K562 (cell line): ENCODE results near the gene TAS2R19. TPM values are rescaled to one million over a fixed set of nuclear protein-coding genes. Genes with fewer than 3 reads are reported as not detected.

Experiments used
- ATAC-seq: fragments of 200-7000 bp; cut with Tn5 transposase; 3 replicates; pipeline ENCODE4 v1.9.1; 2020; ENCODE audit warnings: moderate library complexity
- BruUV-seq: library from RNA; stranded (reverse); fragments of 400-500 nt; replicated peaks from 2 replicates; lab custom pipeline; 2021; lab: Mats Ljungman, UMichigan
- CTCF ChIA-PET: fragments of 300-600 bp; formaldehyde crosslinking; extraction: SDS; loops from one replicate; lab custom pipeline; 2021; ENCODE audit warnings: low intra/inter-chr PET ratio; lab: Yijun Ruan, JAX
- POLR2A ChIA-PET: fragments of 300-600, 350-650 bp; sonication (Branson Sonifier 250); formaldehyde crosslinking; extraction: SDS; loops from one replicate; lab custom pipeline; 2021; ENCODE audit warnings: antibody characterized with exemption, inconsistent platforms; lab: Yijun Ruan, JAX
- DNase-seq, 4 experiments: peaks; one replicate each; pipeline versions ENCODE4 v3.0.0 to v3.0.0-alpha.2; 2011 to 2018; ENCODE audit warnings: low spot score in 3 of 4, mixed read lengths in 3 of 4; ENCODE audit errors: extremely low read depth in 1 of 4
- FAIRE-seq: peaks from 2 replicates; lab custom pipeline; 2011; peaks lifted over from hg19 to GRCh38; lab: Jason Lieb, UNC
- H2AFZ ChIP-seq: 2 replicates; pipeline ENCODE4 v1.6.0; 2011; ENCODE audit warnings: low read depth, low read length, control low read depth, inconsistent platforms
- H3K27ac ChIP-seq: fragments of 200-600 bp; 3 replicates; pipeline ENCODE4 v1.8.0; 2011; ENCODE audit warnings: low read depth, mild to moderate bottlenecking, control low read depth, inconsistent platforms, low read length, moderate library complexity, mixed read lengths; ENCODE audit errors: extremely low read depth
- H3K27me3 ChIP-seq, 2 experiments: fragments of 300-600 bp in 1 of 2; 2 replicates in 1 of 2; 3 replicates in 1 of 2; pipeline versions ENCODE4 v1.6.0 to v1.8.0; 2011; ENCODE audit warnings: inconsistent platforms in 2 of 2, low read length in 2 of 2, mild to moderate bottlenecking in 1 of 2, mixed read lengths in 1 of 2, moderate library complexity in 1 of 2; ENCODE audit not compliant: control insufficient read depth in 2 of 2, insufficient read depth in 2 of 2
- H3K36me3 ChIP-seq: fragments of 300-600 bp; 3 replicates; pipeline ENCODE4 v1.8.0; 2011; ENCODE audit warnings: mild to moderate bottlenecking, low read length, inconsistent platforms; ENCODE audit not compliant: control insufficient read depth, insufficient read depth
- H3K4me1 ChIP-seq, 2 experiments: fragments of 200-600 bp in 1 of 2; replicated peaks in 1 of 2; 2 replicates in 1 of 2; 3 replicates in 1 of 2; pipeline versions ENCODE4 v1.5.1 to v1.8.0; 2011; ENCODE audit warnings: inconsistent platforms in 2 of 2, low read length in 2 of 2, mild to moderate bottlenecking in 1 of 2, mixed read lengths in 1 of 2, moderate library complexity in 1 of 2; ENCODE audit not compliant: control insufficient read depth in 2 of 2, insufficient read depth in 2 of 2
- H3K4me2 ChIP-seq: 2 replicates; pipeline ENCODE4 v1.6.1; 2011; ENCODE audit warnings: low read length, control low read depth, inconsistent platforms, mixed read lengths; ENCODE audit not compliant: insufficient read depth
- H3K4me3 ChIP-seq: fragments of 200-600 bp; sonication (generic), shearing (Covaris generic); 2 replicates; pipeline ENCODE4 v1.5.1; 2016; ENCODE audit warnings: control low read depth, inconsistent platforms
- H3K79me2 ChIP-seq: fragments of 200-600 bp; 3 replicates; pipeline ENCODE4 v1.8.0; 2011; ENCODE audit warnings: low read length, inconsistent platforms; ENCODE audit not compliant: control insufficient read depth, insufficient read depth
- H3K9ac ChIP-seq, 2 experiments: 2 replicates each; pipeline versions ENCODE4 v1.6.0 to v1.6.1; 2011; ENCODE audit warnings: low read depth in 2 of 2, low read length in 2 of 2, control low read depth in 1 of 2, inconsistent platforms in 1 of 2, mild to moderate bottlenecking in 1 of 2, mixed read lengths in 1 of 2; ENCODE audit not compliant: insufficient read depth in 1 of 2
- H3K9me1 ChIP-seq: one replicate; pipeline ENCODE4 v1.6.0; 2011; ENCODE audit warnings: inconsistent platforms, mild to moderate bottlenecking, low read length, moderate library complexity; ENCODE audit not compliant: control insufficient read depth, insufficient read depth
- H3K9me3 ChIP-seq: replicated peaks from 2 replicates; pipeline ENCODE4 v1.5.1; 2011; ENCODE audit warnings: low read depth, low read length, inconsistent platforms; ENCODE audit not compliant: control insufficient read depth, insufficient read depth
- H4K20me1 ChIP-seq: replicated peaks from 2 replicates; pipeline ENCODE4 v1.6.1; 2011; ENCODE audit warnings: low read length, inconsistent platforms, mixed read lengths; ENCODE audit not compliant: control insufficient read depth, insufficient read depth
- ATF3 ChIP-seq, 2 experiments: fragments of 450-650 bp in 1 of 2; sonication (generic) in 1 of 2; formaldehyde crosslinking in 1 of 2; IDR thresholded peaks in 1 of 2; conservative IDR thresholded peaks in 1 of 2; 2 replicates each; pipeline versions ENCODE4 v1.6.1 to v1.8.1; 2016 to 2023; ENCODE audit warnings: mild to moderate bottlenecking in 2 of 2, moderate library complexity in 2 of 2, inconsistent platforms in 1 of 2, missing genetic modification reagents in 1 of 2
- CXXC5 ChIP-seq: fragments of 250-450 bp; sonication (Bioruptor Pico); IDR thresholded peaks from 2 replicates; pipeline ENCODE4 v1.8.0; 2022; ENCODE audit warnings: inconsistent platforms, mild to moderate bottlenecking, moderate library complexity
- ETV5 ChIP-seq: sonication (generic); formaldehyde crosslinking; IDR thresholded peaks from 2 replicates; pipeline ENCODE4 v1.4.0; 2020; ENCODE audit warnings: low read depth, mild to moderate bottlenecking, missing genetic modification reagents
- L3MBTL2 ChIP-seq: fragments of 450-650 bp; IDR thresholded peaks from 2 replicates; pipeline ENCODE4 v1.6.1; 2016; ENCODE audit warnings: mild to moderate bottlenecking, moderate library complexity
- PHF20 ChIP-seq: fragments of 450-650 bp; IDR thresholded peaks from 2 replicates; pipeline ENCODE4 v1.6.1; 2018; ENCODE audit not compliant: partially characterized antibody
- SRSF3 ChIP-seq: fragments of 200-400 bp; formaldehyde crosslinking; IDR thresholded peaks from 2 replicates; pipeline ENCODE4 v1.6.1; 2016; ENCODE audit warnings: mild to moderate bottlenecking, low read length, moderate library complexity; ENCODE audit not compliant: insufficient read depth
- ZFP36 ChIP-seq: fragments of 150-350 bp; IDR thresholded peaks from 2 replicates; pipeline ENCODE4 v1.6.1; 2018; ENCODE audit warnings: low read length, low read depth; ENCODE audit not compliant: partially characterized antibody
- ZMIZ1 ChIP-seq, 2 experiments: fragments of 150-350 bp in 1 of 2; IDR thresholded peaks; 2 replicates each; pipeline ENCODE4 v1.6.1; 2012 to 2016; ENCODE audit warnings: low read depth in 2 of 2, low read length in 2 of 2, mild to moderate bottlenecking in 1 of 2, moderate library complexity in 1 of 2
- ZNF282 ChIP-seq: sonication (generic); formaldehyde crosslinking; IDR thresholded peaks from 2 replicates; pipeline ENCODE4 v1.8.1; 2023; ENCODE audit warnings: missing genetic modification reagents
- ZNF324 ChIP-seq: fragments of 250-450 bp; sonication (Bioruptor Pico); IDR thresholded peaks from 2 replicates; pipeline ENCODE4 v1.4.0; 2020; ENCODE audit warnings: mild to moderate bottlenecking
- ZNF699 ChIP-seq: fragments of 250-450 bp; sonication (Bioruptor Pico); IDR thresholded peaks from 2 replicates; pipeline ENCODE4 v1.8.0; 2021; ENCODE audit warnings: mild to moderate bottlenecking, moderate library complexity; ENCODE audit not compliant: insufficient replicate concordance
- ZNF75A ChIP-seq: fragments of 450-650 bp; formaldehyde crosslinking; IDR thresholded peaks from 2 replicates; pipeline ENCODE4 v1.4.0; 2020; ENCODE audit warnings: mild to moderate bottlenecking
- WGBS: fragments of 100-300 bp; shearing (Covaris generic); methylation state at CpG from one replicate; pipeline ENCODE4 v1.1.6; 2016; ENCODE audit warnings: low coverage, mixed read lengths; ENCODE audit not compliant: insufficient coverage; ENCODE audit errors: missing lambda C conversion rate; 5-methylcytosine and 5-hydroxymethylcytosine counted together
- in situ Hi-C: fragments of 300-500 bp; cut with MboI; formaldehyde crosslinking; loops from 4 replicates; pipeline ENCODE4 v1.15.0; 2018; ENCODE audit warnings: inconsistent platforms, mixed read lengths
- intact Hi-C: fragments of 100-400 bp; cut with micrococcal nuclease; formaldehyde crosslinking; loops from 2 replicates; pipeline ENCODE4 v1.14.2; 2022
- polyA plus RNA-seq, 8 experiments: library from polyadenylated mRNA; depleted of rRNA in 4 of 8; stranded (reverse) in 5 of 8; unstranded in 3 of 8; fragments of >200 nt; fragmentation: Nextera tagmentation in 2 of 8; fragmentation: Illumina TruSeq in 1 of 8; extraction: Ambion mirVana in 2 of 8; extraction: Trizol in 1 of 8; gene quantifications; 2 replicates each; pipeline versions ENCODE4 v1.2.1 to v1.2.3, GENCODE V29; 2011 to 2014; ENCODE audit warnings: inconsistent platforms in 1 of 8, missing spikeins in 1 of 8
- total RNA-seq, 7 experiments: library from RNA; depleted of rRNA in 6 of 7; stranded (reverse); fragments of >200 nt in 6 of 7; fragmentation: Illumina TruSeq in 2 of 7; extraction: Trizol in 2 of 7; gene quantifications; 2 replicates each; pipeline versions ENCODE4 v1.2.1 to v1.2.3, GENCODE V29; 2011 to 2021; ENCODE audit warnings: low replicate concordance in 1 of 7

TAS2R19 gene
- total and polyA plus RNA-seq, 9 of the 15 experiments (the other 6 are each of a cell fraction or from before 2014, with no cell fraction given), result 0.13 to 3.0 (median 0.86) TPM; not detected in 2

DNA sequence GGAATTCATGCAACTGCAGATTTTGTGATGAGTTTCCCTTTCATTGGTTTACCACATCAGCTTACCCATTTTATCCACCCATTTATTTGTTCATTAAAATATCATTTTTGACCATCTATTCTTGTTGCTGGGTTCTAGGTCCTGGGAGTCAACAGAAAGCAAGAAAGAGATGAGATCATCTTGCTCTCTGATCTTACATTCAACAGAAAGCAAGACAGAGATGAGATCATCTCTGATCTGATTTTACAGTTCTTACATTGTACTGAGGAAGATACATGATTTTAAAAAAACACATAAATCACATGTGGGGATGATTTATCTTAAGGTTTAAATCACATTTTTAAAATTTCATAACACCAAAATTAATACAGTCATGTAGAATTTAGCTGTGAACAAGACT lies 37.4 kb upstream of the TAS2R19 start:
- peaks cover 4% of the 10 kb centered on the region; the same call in 1 of the 3 replicates for H3K79me2 ChIP-seq
- ATAC-seq (no peak), DNase-seq (no peak), FAIRE-seq (peak; percentile 54)
- ChIA-PET CTCF (no interaction called here), POLR2A (no interaction called here)
- H3K4me2 ChIP-seq, result no peak overlapping the region
- H3K36me3 ChIP-seq, result 0 out of 3 replicates have a peak, but pooled peaks cover 2% of the 10 kb centered on the region
- no peaks in the 10 kb centered on the region for H3K9me1 ChIP-seq
- H3K9me3 ChIP-seq, result no peaks in the 10 kb centered on the region
- intact Hi-C loops (no loop called here), in situ Hi-C loops (no loop called here)
- no peak overlapping the region for H3K27ac ChIP-seq
- H2AFZ ChIP-seq, result no peak overlapping the region
- TF ChIP-seq PHF20, result no peak
- TF ChIP-seq ATF3 (IDR thresholded peaks at IDR 0.05), result peak; percentile 29; the same call in 1 of the 2 replicates
- no peak for TF ChIP-seq ATF3 (CRISPR knock-in tag; conservative IDR thresholded peaks at IDR 0.05)
- no peak overlapping the region for H3K9ac ChIP-seq
- BruUV-seq, result no TSS peak
- no peaks in the 10 kb centered on the region for H3K4me1 ChIP-seq
- no peaks in the 10 kb centered on the region for H4K20me1 ChIP-seq
- H3K4me3 ChIP-seq, result no peak overlapping the region
- no peaks in the 10 kb centered on the region for H3K27me3 ChIP-seq

DNA sequence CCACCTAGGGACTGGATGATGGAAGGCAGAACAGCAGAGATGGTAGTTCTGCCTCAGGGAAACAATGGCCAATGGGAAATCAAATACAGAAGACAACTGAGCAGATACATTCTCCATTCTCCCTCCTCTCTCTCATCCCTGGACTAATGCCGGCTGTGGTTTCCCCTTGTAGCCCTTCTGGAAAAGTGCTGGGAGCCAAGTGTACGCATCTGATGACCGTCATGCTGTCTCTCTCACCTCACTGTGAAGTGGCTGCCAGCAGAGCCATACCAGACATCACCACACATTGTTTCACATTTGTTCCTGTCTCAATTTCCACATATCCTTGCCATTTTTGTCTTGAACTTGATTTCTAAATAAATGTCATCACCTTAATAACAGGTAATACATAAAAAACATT lies 36.6 kb upstream of the TAS2R19 start:
- intact Hi-C loops, result no loop called here
- no TSS peak for BruUV-seq
- ChIA-PET CTCF (no interaction called here), POLR2A (no interaction called here)
- no peaks in the 10 kb centered on the region for H4K20me1 ChIP-seq
- H2AFZ ChIP-seq, result no peak overlapping the region
- H3K27me3 ChIP-seq, result no peaks in the 10 kb centered on the region
- H3K27ac ChIP-seq, result no peak overlapping the region
- no peak for DNase-seq
- no peak overlapping the region for H3K4me2 ChIP-seq
- H3K9me3 ChIP-seq, result no peaks in the 10 kb centered on the region
- H3K4me3 ChIP-seq, result no peak overlapping the region
- no peak for ATAC-seq
- H3K9ac ChIP-seq, result no peak overlapping the region
- H3K9me1 ChIP-seq, result no peaks in the 10 kb centered on the region
- 0 out of 3 replicates have a peak, but pooled peaks cover 2% of the 10 kb centered on the region for H3K36me3 ChIP-seq
- H3K4me1 ChIP-seq, result no peaks in the 10 kb centered on the region
- FAIRE-seq, result no peak
- 93% methylated on average over 3 of the region's 3 CpGs for WGBS
- in situ Hi-C loops, result no loop called here
- H3K79me2 ChIP-seq, result peaks cover 4% of the 10 kb centered on the region; the same call in 1 of the 3 replicates
- TF ChIP-seq SRSF3 (no peak), CXXC5 (CRISPR knock-in tag) (no peak), ZNF282 (CRISPR knock-in tag) (no peak), ZNF699 (CRISPR knock-in tag) (no peak), L3MBTL2 (no peak), ZNF75A (CRISPR knock-in tag) (no peak), ZNF324 (CRISPR knock-in tag) (no peak), ZMIZ1 (IDR thresholded peaks at IDR 0.05; ENCODE audit: low read depth in 2 of 2, low read length in 2 of 2) (no peak), ZFP36 (no peak), ETV5 (CRISPR knock-in tag) (no peak)
